Measurements from ENCODE around the gene ELFN2. TPM values are rescaled to one million over a fixed set of nuclear protein-coding genes. Genes with fewer than 3 reads are reported as not detected.
"Not testable (repeated sequence)": the region's sequence is repeated elsewhere in the genome, so short reads cannot be mapped to it uniquely, and the experiment has no call there.

The ELFN2 gene
- total RNA-seq, 1 experiment from 2014 or later = 4.0 TPM

GRCh38 chr22:37402184-37402506, 25.1 kb downstream of the ELFN2 start:
- no peaks in the 10 kb centered on the region for H3K36me3 ChIP-seq (ENCODE audit: control insufficient read depth, insufficient read depth, low read length)
- Mint-ChIP-seq H3K4me3 (ENCODE audit: unreplicated experiment) (no peak overlapping the region), H3K27me3 (ENCODE audit: insufficient read depth, unreplicated experiment) (no peaks in the 10 kb centered on the region), H3K4me1 (ENCODE audit: low read depth, unreplicated experiment) (no peaks in the 10 kb centered on the region), H3K27ac (ENCODE audit: unreplicated experiment) (no peak overlapping the region), H3K36me3 (ENCODE audit: insufficient read depth, unreplicated experiment) (no peaks in the 10 kb centered on the region), H3K9me3 (ENCODE audit: unreplicated experiment) (no peaks in the 10 kb centered on the region)
- H3K27me3 ChIP-seq (replicated peaks; ENCODE audit: control insufficient read depth, insufficient read depth, low read length) = no peaks in the 10 kb centered on the region
- no peaks in the 10 kb centered on the region for H3K9me3 ChIP-seq
- H3K4me1 ChIP-seq = peaks cover 14% of the 10 kb centered on the region; the same call in 1 of the 2 replicates
- ChIA-PET POLR2A (no interaction called here), CTCF (no interaction called here)
- DNase-seq = no peak
- BruUV-seq (replicated peaks) = no TSS peak
- no peak overlapping the region for H3K4me3 ChIP-seq (ENCODE audit: low read depth, low read length)
- intact Hi-C loops (cut with micrococcal nuclease; ENCODE audit: unreplicated experiment) = no loop called here
- no peak for TF ChIP-seq CTCF (IDR thresholded peaks at IDR 0.05; ENCODE audit: insufficient read depth in 1 of 2, low read depth in 1 of 2, low read length in 1 of 2, severe bottlenecking in 1 of 2, unreplicated experiment in 1 of 2)

- Mint-ChIP-seq H3K27me3 (ENCODE audit: insufficient read depth, unreplicated experiment) (no peaks in the 10 kb centered on the region), H3K27ac (ENCODE audit: unreplicated experiment) (no peak overlapping the region), H3K36me3 (ENCODE audit: insufficient read depth, unreplicated experiment) (no peaks in the 10 kb centered on the region), H3K4me1 (ENCODE audit: low read depth, unreplicated experiment) (no peaks in the 10 kb centered on the region), H3K4me3 (ENCODE audit: unreplicated experiment) (no peak overlapping the region), H3K9me3 (ENCODE audit: unreplicated experiment) (no peaks in the 10 kb centered on the region)
- intact Hi-C loops (cut with micrococcal nuclease; ENCODE audit: unreplicated experiment) = no loop called here
- TF ChIP-seq CTCF (IDR thresholded peaks at IDR 0.05; ENCODE audit: insufficient read depth in 1 of 2, low read depth in 1 of 2, low read length in 1 of 2, severe bottlenecking in 1 of 2, unreplicated experiment in 1 of 2) = no peak
- no peak for DNase-seq
- Histone ChIP-seq H3K4me1 (peaks cover 14% of the 10 kb centered on the region; the same call in 1 of the 2 replicates), H3K4me3 (ENCODE audit: low read depth, low read length) (no peak overlapping the region), H3K9me3 (no peaks in the 10 kb centered on the region), H3K27me3 (replicated peaks; ENCODE audit: control insufficient read depth, insufficient read depth, low read length) (no peaks in the 10 kb centered on the region), H3K36me3 (ENCODE audit: control insufficient read depth, insufficient read depth, low read length) (no peaks in the 10 kb centered on the region)
- POLR2A ChIA-PET = no interaction called here
- BruUV-seq (replicated peaks) = no TSS peak
- CTCF ChIA-PET = no interaction called here
These were observed 25.7 kb downstream of the ELFN2 start for GRCh38 chr22:37401401-37402183.

GRCh38 chr22:37400719-37401118, 26.6 kb downstream of the ELFN2 start:
- Histone ChIP-seq H3K27me3 (replicated peaks; ENCODE audit: control insufficient read depth, insufficient read depth, low read length) (no peaks in the 10 kb centered on the region), H3K9me3 (no peaks in the 10 kb centered on the region), H3K36me3 (ENCODE audit: control insufficient read depth, insufficient read depth, low read length) (no peaks in the 10 kb centered on the region), H3K4me3 (ENCODE audit: low read depth, low read length) (no peak overlapping the region), H3K4me1 (peaks cover 14% of the 10 kb centered on the region; the same call in 1 of the 2 replicates)
- intact Hi-C loops (cut with micrococcal nuclease; ENCODE audit: unreplicated experiment) = no loop called here
- no peak for TF ChIP-seq CTCF (IDR thresholded peaks at IDR 0.05; ENCODE audit: insufficient read depth in 1 of 2, low read depth in 1 of 2, low read length in 1 of 2, severe bottlenecking in 1 of 2, unreplicated experiment in 1 of 2)
- no peaks in the 10 kb centered on the region for H3K27me3 Mint-ChIP-seq (ENCODE audit: insufficient read depth, unreplicated experiment)
- ChIA-PET CTCF (no interaction called here), POLR2A (no interaction called here)
- no peak overlapping the region for H3K4me3 Mint-ChIP-seq (ENCODE audit: unreplicated experiment)
- H3K27ac Mint-ChIP-seq (ENCODE audit: unreplicated experiment) = no peak overlapping the region
- no TSS peak for BruUV-seq (replicated peaks)
- H3K9me3 Mint-ChIP-seq (ENCODE audit: unreplicated experiment) = no peaks in the 10 kb centered on the region
- no peaks in the 10 kb centered on the region for H3K4me1 Mint-ChIP-seq (ENCODE audit: low read depth, unreplicated experiment)
- H3K36me3 Mint-ChIP-seq (ENCODE audit: insufficient read depth, unreplicated experiment) = no peaks in the 10 kb centered on the region
- DNase-seq = peak; percentile 28 to 46

GRCh38 chr22:37399457-37399856, 27.8 kb downstream of the ELFN2 start:
- BruUV-seq (replicated peaks); H3K9me3 Mint-ChIP-seq (ENCODE audit: unreplicated experiment); H3K36me3 Mint-ChIP-seq (ENCODE audit: insufficient read depth, unreplicated experiment); H3K27ac Mint-ChIP-seq (ENCODE audit: unreplicated experiment); H3K4me3 ChIP-seq (ENCODE audit: low read depth, low read length); H3K9me3 ChIP-seq; H3K27me3 ChIP-seq (replicated peaks; ENCODE audit: control insufficient read depth, insufficient read depth, low read length); CTCF ChIA-PET; DNase-seq; H3K27me3 Mint-ChIP-seq (ENCODE audit: insufficient read depth, unreplicated experiment); H3K36me3 ChIP-seq (ENCODE audit: control insufficient read depth, insufficient read depth, low read length); H3K4me1 Mint-ChIP-seq (ENCODE audit: low read depth, unreplicated experiment); POLR2A ChIA-PET; H3K4me3 Mint-ChIP-seq (ENCODE audit: unreplicated experiment); intact Hi-C loops (cut with micrococcal nuclease; ENCODE audit: unreplicated experiment): not testable (repeated sequence)
- H3K4me1 ChIP-seq = peaks cover 14% of the 10 kb centered on the region; the same call in 1 of the 2 replicates

Data from Caco-2 (cell line).